HG03439 (cell line): ENCODE data around the gene CD80.
"Not testable (repeated sequence)": the region's sequence is repeated elsewhere in the genome, so short reads cannot be mapped to it uniquely, and the experiment has no call there.

ENCODE experiments used
- ATAC-seq: cut with Tn5 transposase; IDR thresholded peaks from one replicate; pipeline ENCODE4 v1.9.1; 2021; ENCODE audit warnings: mild to moderate bottlenecking, moderate library complexity; ENCODE audit not compliant: unreplicated experiment

The CD80 gene

GRCh38 chr3:119585208-119585607 lies 25.8 kb upstream of the CD80 start:
- ATAC-seq, result no peak

DNA sequence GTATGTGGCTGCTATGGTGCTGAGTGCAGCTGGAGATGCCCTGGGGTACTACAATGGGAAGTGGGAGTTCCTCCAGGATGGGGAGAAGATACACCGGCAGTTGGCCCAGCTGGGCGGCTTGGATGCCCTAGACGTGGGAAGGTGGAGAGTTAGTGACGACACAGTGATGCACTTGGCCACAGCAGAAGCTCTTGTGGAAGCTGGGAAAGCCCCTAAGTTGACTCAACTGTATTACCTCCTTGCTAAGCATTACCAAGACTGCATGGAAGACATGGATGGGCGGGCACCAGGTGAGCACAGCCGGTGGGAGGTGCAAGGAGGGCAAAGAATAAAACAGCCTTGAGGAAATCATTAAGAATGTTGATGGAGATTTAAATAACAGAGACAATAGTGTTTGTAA lies 22.8 kb upstream of the CD80 start:
- peak; percentile 45 for ATAC-seq

- ATAC-seq, result peak; percentile 47
Measured at GRCh38 chr3:119580067-119580760, 20.8 kb upstream of the CD80 start.

DNA sequence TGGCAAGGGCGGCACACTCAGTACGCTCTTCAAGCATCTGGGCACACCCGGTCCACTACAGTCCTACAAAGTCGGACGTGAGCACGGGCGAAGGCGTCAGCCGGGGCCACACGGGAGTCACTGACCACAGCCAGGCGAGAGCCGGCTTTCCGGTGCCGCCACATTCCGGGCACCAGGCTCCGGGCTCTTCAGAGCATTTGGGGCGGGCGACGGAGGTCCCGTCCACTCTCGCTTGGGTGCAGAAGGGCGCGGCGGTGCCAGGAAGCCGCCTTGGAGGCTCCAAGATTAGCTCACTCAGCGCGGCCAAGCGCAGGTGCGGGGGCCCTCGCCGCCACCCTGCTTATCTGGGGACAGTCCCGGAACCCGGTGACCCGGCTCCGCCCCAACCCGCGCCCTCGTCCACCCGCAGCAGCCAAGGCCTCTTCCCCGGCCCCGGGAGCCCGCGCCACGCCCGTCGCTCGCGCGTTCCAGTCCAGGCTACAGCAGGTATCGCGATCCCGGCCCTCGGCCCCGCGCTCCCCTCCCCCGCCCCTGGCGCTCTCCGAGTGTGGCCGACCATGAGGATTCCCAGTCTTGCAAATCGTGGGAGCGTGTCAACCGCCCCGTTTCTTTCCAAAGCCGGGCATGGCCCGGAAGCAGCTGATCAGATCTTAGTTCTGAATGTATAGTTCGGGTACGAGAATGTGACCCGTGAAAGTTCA lies 20.1 kb upstream of the CD80 start, which contains the start of gene ADPRH:
Gene ADPRH (plus strand): TSS at position 127 of the 701 bp plus-strand sequence. CDS start 2,678 bp downstream, outside the sequence.
- ATAC-seq, result peak; percentile 61

DNA sequence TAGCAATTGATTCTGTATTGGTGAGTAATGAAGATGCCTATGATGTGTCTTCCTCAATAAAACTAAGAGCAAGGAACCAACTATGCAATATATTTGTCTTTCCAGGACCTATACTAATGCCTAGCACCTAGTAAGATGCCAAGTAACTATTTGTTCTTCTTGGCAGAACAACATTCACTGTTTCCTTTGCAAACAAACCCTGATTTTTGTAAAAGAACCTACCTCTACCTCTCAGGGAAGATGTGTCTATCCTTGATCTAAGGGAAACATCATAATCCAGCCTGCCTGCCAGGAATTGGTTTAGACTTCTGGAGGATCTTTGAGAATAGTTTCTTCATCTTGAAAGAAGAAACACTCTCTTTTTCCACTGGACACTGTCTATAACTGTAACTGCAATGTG lies 16.1 kb upstream of the CD80 start:
- no peak for ATAC-seq

- no peak for ATAC-seq
Measured at GRCh38 chr3:119571688-119572087, 12.3 kb upstream of the CD80 start.

DNA sequence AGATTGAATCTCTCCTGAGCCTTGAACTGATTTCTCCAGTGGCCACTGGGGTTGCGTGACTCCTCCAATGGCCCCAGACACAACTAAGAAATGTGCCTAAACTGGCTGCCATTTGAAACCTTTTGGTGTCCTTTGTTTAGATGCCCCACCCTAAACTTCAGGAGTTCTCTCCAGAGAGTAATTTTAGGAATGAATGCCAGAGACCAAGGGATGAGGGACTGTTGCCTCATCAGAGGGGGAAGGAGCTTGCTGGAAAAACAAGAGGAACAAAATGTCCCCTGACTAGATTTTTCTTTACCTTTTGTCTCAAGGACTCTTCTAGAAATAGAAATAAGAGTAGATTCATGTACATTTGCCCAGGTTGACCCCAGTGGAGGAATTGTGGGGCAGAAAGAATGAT lies 11.8 kb upstream of the CD80 start:
- ATAC-seq, result no peak

GRCh38 chr3:119570229-119570628 lies 10.8 kb upstream of the CD80 start:
- ATAC-seq, result no peak

DNA sequence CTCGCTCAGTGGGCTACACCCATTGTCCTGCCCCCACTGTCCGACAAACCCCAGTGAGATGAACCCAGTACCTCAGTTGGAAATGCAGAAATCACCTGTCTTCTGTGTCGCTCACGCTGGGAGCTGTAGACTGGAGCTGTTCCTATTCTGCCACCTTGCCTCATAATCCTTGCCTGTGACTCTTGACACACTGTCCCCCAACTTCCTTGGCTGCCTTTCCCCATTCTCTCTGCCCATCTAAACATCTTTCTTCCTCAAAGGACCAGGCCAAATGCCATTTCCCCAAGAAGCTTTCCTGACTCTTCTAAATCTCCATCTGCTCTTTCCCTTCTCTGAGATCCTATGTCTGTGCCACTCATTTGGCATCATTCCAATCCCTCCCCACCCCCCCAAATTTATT lies 9.7 kb upstream of the CD80 start:
- ATAC-seq, result no peak

DNA sequence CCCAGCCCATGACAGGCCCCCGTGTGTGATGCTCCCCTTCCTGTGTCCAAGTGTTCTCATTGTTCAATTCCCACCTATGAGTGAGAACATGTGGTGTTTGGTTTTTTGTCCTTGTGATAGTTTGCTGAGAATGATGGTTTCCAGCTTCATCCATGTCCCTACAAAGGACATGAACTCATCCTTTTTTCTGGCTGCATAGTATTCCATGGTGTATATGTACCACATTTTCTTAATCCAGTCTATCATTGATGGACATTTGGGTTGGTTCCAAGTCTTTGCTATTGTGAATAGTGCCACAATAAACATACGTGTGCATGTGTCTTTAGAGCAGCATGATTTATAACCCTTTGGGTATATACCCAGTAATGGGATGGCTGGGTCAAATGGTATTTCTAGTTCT lies 3.9 kb upstream of the CD80 start:
- ATAC-seq, result not testable (repeated sequence)

GRCh38 chr3:119562307-119562961 lies 3.0 kb upstream of the CD80 start:
- peak; percentile 82 for ATAC-seq

DNA sequence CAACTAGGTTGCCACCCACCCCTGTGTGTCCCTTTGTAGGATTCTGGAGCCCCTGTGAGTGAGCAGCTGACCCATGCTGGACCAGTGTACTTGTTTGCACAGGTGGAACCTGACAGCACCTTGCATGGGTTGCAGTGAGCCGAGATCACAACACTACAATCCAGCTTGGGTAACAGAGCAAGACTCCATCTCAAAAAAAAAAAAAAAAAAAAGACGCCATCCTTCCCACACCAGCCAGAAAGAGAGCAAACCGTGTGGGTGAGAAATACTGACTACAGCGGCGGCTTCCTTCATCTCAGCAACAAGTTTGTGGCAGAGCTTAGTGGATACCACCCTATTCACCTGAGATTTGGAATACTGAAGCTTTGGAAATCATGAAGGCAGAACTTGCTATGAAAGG lies 746 bp upstream of the CD80 start:
- no peak for ATAC-seq

- no peak for ATAC-seq
Measured at GRCh38 chr3:119558626-119559317, 642 bp downstream of the CD80 start.

GRCh38 chr3:119557877-119558269 lies 1.5 kb downstream of the CD80 start:
- no peak for ATAC-seq

- no peak for ATAC-seq
Measured at GRCh38 chr3:119557192-119557876, 2.1 kb downstream of the CD80 start.

DNA sequence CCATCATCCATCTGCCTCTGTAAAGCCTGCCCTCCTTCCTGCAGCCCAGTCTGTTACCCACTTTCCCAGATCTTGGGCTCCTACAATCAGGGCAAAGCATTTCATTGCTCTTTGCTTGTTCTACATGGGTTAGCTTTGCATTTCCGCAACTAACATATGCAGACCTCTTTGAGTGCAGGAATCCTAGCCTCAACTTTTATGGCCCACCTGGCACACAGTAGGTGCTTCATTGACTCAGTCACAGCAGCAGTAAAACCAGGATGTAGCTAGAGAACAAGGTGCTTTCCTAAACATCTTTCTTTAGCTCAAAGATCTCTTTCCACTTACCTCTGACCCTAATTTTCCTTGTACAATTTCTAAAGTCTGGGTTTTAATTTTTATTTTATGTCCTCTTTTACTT lies 3.5 kb downstream of the CD80 start:
- ATAC-seq, result no peak

DNA sequence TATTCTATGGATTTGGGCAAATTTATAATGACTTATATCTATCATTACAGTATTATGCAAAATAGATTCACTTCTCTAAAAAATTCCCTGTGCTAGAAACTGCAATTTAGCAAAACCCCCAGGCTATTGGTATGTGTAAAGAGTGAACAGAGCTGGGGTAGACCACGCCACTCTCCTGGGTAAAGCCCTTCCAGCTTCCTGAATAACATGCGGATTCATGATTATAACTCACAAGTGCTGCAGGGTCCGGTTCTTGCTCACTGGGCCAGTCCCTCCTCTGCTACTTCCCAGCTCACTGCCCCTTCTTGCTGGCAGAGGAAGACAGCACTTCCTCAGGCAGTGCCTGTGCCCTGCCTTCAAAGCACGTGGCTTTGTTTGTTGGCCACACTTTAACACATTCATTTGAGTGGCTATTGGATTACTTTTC lies 4.1 kb downstream of the CD80 start:
- ATAC-seq, result no peak

DNA sequence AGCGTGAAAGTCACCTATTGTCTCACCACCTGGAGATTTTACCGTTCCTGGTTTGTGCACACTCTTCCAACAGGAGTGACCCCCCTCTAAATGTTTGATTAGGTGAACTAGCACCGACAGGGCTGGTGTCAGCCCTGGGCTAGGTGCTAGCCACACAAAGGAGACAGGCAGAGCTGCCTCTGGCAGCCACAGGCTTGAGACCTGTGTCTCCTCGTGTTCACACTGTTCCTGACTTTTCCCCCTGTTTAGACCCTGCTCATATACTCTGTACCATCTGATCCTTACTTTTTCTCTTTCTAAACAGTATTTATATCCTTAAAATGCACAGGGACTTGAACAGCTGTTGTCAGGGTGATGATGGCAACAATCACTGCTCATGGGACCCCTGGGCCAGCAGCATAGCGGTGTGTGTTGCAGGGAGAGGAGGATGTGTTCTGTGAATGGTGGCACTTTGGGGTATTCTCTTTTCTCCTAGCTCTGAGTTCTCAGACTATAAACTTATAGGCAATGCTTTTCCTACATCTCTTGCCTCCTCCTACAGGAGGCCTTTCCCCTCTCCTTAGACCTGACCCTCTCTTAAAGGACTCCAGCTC lies 5.5 kb downstream of the CD80 start:
- ATAC-seq, result no peak

DNA sequence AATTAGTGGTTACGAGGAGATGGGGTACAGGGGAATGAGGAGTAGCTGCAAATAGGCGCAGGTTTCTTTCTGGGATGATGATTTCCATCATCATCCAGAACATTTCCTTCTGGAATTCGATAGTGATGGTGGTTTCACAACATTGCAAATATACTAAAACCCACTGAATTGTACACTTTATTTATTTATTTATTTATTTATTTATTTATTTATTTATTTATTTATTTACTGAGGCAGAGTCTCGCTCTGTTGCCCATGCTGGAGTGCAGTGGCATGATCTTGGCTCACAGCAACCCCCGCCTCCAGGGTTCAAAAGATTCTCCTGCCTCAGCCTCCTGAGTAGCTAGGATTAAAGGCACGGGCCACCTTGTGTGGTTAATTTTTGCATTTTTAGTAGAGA lies 6.5 kb downstream of the CD80 start:
- not testable (repeated sequence) for ATAC-seq

DNA sequence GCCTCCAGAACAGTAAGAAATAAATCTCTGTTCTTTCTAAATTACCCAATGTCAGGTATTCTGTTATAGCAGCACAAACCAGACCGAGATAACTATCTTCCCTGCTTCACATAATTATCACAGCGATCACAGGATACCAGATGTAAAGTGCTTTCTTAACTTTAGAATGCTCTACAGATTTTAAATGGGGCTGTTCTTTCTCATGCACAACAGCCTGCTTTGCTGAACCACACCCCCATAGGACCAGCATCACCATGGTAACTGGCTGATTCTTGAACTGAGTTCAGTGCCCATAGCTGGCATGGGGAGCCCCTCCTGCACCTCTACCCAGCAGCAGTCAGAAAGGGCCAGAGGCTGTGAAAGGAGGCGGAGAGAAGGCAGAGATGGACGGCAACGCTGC lies 7.8 kb downstream of the CD80 start:
- ATAC-seq, result no peak
